GM12874 (cell line): ENCODE measurements around the gene LPCAT4.

Experiments
- TF ChIP-seq, protein P1 (sequence below): IDR thresholded peaks from 2 replicates; pipeline ENCODE4 v1.5.1; 2011; ENCODE audit warnings: low read depth, mild to moderate bottlenecking, control low read depth, low read length, moderate library complexity; ENCODE audit not compliant: insufficient read depth

The LPCAT4 gene

GRCh38 chr15:34314491-34315490 lies 52.2 kb downstream of the LPCAT4 start:
- TF ChIP-seq, protein P1, sequence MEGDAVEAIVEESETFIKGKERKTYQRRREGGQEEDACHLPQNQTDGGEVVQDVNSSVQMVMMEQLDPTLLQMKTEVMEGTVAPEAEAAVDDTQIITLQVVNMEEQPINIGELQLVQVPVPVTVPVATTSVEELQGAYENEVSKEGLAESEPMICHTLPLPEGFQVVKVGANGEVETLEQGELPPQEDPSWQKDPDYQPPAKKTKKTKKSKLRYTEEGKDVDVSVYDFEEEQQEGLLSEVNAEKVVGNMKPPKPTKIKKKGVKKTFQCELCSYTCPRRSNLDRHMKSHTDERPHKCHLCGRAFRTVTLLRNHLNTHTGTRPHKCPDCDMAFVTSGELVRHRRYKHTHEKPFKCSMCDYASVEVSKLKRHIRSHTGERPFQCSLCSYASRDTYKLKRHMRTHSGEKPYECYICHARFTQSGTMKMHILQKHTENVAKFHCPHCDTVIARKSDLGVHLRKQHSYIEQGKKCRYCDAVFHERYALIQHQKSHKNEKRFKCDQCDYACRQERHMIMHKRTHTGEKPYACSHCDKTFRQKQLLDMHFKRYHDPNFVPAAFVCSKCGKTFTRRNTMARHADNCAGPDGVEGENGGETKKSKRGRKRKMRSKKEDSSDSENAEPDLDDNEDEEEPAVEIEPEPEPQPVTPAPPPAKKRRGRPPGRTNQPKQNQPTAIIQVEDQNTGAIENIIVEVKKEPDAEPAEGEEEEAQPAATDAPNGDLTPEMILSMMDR: no peak

DNA sequence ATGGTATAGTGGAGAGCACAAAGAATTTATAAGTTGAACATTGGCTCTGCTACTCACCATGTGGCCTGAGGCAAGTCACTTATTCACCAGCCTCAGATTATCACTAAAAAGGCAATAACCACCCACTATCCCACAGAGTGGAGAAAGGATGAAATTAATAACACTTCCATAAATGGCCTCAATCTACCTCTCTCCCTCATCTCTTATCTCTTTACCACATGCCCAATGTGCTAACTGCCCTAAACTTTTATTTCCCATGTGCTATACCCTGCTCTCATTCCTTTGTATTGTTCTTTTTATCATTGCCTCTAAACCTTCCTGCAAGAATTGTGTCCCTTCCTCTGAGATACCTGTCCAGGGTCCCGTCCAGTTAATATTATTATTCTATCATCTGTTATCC lies 55.4 kb downstream of the LPCAT4 start:
- TF ChIP-seq, protein P1: no peak
